ENCODE results near the gene VAMP5. TPM values are rescaled to one million over a fixed set of nuclear protein-coding genes. Genes with fewer than 3 reads are reported as not detected.

VAMP5 gene
- total RNA-seq, 2 donors from 2014 or later, result 3.0 to 10.4 TPM

- no peaks in the 10 kb centered on the region for H3K27me3 ChIP-seq
- H3K4me1 ChIP-seq, result peaks cover 22% of the 10 kb centered on the region
- no peaks in the 10 kb centered on the region for H3K9me3 ChIP-seq
- ATAC-seq, result no peak
- intact Hi-C loops (cut with DNase I), result no loop called here
- H3K27ac ChIP-seq, result no peak overlapping the region
- 92 to 96% methylated on average over 6 of the region's 6 CpGs for WGBS, 2 donors
- no peak overlapping the region for H3K4me3 ChIP-seq
- no peak for TF ChIP-seq POLR2A (IDR thresholded peaks at IDR 0.05)
- TF ChIP-seq CTCF (IDR thresholded peaks at IDR 0.05), result no peak
- no peak for DNase-seq
- peaks cover 8 to 28% of the 10 kb centered on the region in 2 donors for H3K36me3 ChIP-seq (replicated peaks in 1 of 2; ENCODE audit: insufficient read depth in 1 of 2, low read depth in 2 of 2)
These were observed 35.4 kb downstream of the VAMP5 start for GRCh38 chr2:85619617-85620016.

GRCh38 chr2:85621338-85621737 lies 37.1 kb downstream of the VAMP5 start:
- Histone ChIP-seq H3K27ac (no peak overlapping the region), H3K36me3 (replicated peaks in 1 of 2; ENCODE audit: insufficient read depth in 1 of 2, low read depth in 2 of 2) (peaks cover 16 to 42% of the 10 kb centered on the region in 2 donors), H3K4me3 (no peak overlapping the region), H3K4me1 (peaks cover 15% of the 10 kb centered on the region), H3K27me3 (no peaks in the 10 kb centered on the region), H3K9me3 (no peaks in the 10 kb centered on the region)
- ATAC-seq (no peak), DNase-seq (no peak)
- intact Hi-C loops (cut with DNase I), result no loop called here
- WGBS, 2 donors, result 87 to 90% methylated on average over 1 of the region's 1 CpG
- no peak for TF ChIP-seq POLR2A (IDR thresholded peaks at IDR 0.05)
- TF ChIP-seq CTCF (IDR thresholded peaks at IDR 0.05), result no peak

GRCh38 chr2:85623991-85624390 lies 39.8 kb downstream of the VAMP5 start:
- intact Hi-C loops (cut with DNase I), result no loop called here
- H3K27me3 ChIP-seq, result no peaks in the 10 kb centered on the region
- no peaks in the 10 kb centered on the region for H3K9me3 ChIP-seq
- WGBS, 2 donors, result 62 to 65% methylated on average over 5 of the region's 5 CpGs
- ATAC-seq (no peak), DNase-seq (no peak)
- TF ChIP-seq POLR2A (IDR thresholded peaks at IDR 0.05), result no peak
- no peak for TF ChIP-seq CTCF (IDR thresholded peaks at IDR 0.05)
- no peak overlapping the region for H3K4me3 ChIP-seq
- H3K36me3 ChIP-seq (replicated peaks in 1 of 2; ENCODE audit: insufficient read depth in 1 of 2, low read depth in 2 of 2), result peaks cover 20 to 46% of the 10 kb centered on the region in 2 donors
- H3K4me1 ChIP-seq, result no peaks in the 10 kb centered on the region
- H3K27ac ChIP-seq, result no peak overlapping the region

- H3K27ac ChIP-seq, result no peak overlapping the region
- H3K4me3 ChIP-seq, result no peak overlapping the region
- ATAC-seq (no peak), DNase-seq (no peak)
- 72 to 89% methylated on average over 2 of the region's 2 CpGs for WGBS, 2 donors
- H3K27me3 ChIP-seq, result no peaks in the 10 kb centered on the region
- H3K4me1 ChIP-seq, result no peaks in the 10 kb centered on the region
- peaks cover 31 to 49% of the 10 kb centered on the region in 2 donors for H3K36me3 ChIP-seq (replicated peaks in 1 of 2; ENCODE audit: insufficient read depth in 1 of 2, low read depth in 2 of 2)
- TF ChIP-seq CTCF (IDR thresholded peaks at IDR 0.05) (no peak), POLR2A (IDR thresholded peaks at IDR 0.05) (no peak)
- H3K9me3 ChIP-seq, result no peaks in the 10 kb centered on the region
- intact Hi-C loops (cut with DNase I), result no loop called here
These were observed 44.4 kb downstream of the VAMP5 start for GRCh38 chr2:85628658-85629057.

GRCh38 chr2:85631316-85631715 lies 47.1 kb downstream of the VAMP5 start:
- WGBS, 2 donors, result 81 to 87% methylated on average over 3 of the region's 3 CpGs
- DNase-seq (no peak), ATAC-seq (no peak)
- H3K36me3 ChIP-seq (replicated peaks in 1 of 2; ENCODE audit: insufficient read depth in 1 of 2, low read depth in 2 of 2), result peaks cover 17 to 38% of the 10 kb centered on the region in 2 donors
- no peak for TF ChIP-seq CTCF (IDR thresholded peaks at IDR 0.05)
- no peak for TF ChIP-seq POLR2A (IDR thresholded peaks at IDR 0.05)
- no peaks in the 10 kb centered on the region for H3K27me3 ChIP-seq
- no peak overlapping the region for H3K4me3 ChIP-seq
- H3K27ac ChIP-seq, result no peak overlapping the region
- H3K9me3 ChIP-seq, result no peaks in the 10 kb centered on the region
- intact Hi-C loops (cut with DNase I), result no loop called here
- H3K4me1 ChIP-seq, result no peaks in the 10 kb centered on the region
